Neural progenitor cell (in vitro differentiated cells): ENCODE results near the gene ZNF516. TPM values are rescaled to one million over a fixed set of nuclear protein-coding genes. Genes with fewer than 3 reads are reported as not detected.

Experiments
- DNase-seq: peaks from one replicate; pipeline ENCODE4 v3.0.0-alpha.2; 2016; ENCODE audit warnings: low spot score
- H2AFZ ChIP-seq: fragments of 200-600 bp; sonication (generic); replicated peaks from 2 replicates; pipeline ENCODE4 v1.6.1; 2016; ENCODE audit warnings: antibody characterized with exemption
- H3F3A ChIP-seq: fragments of 200-600 bp; sonication (generic); 2 replicates; pipeline ENCODE4 v1.6.1; 2016; ENCODE audit warnings: antibody characterized with exemption, low read depth
- H3K27ac ChIP-seq: fragments of 200-600 bp; sonication (generic); 2 replicates; pipeline ENCODE4 v1.5.1; 2016; ENCODE audit warnings: mild to moderate bottlenecking
- H3K27me3 ChIP-seq: fragments of 200-600 bp; sonication (generic); 2 replicates; pipeline ENCODE4 v1.6.1; 2016; ENCODE audit warnings: mild to moderate bottlenecking, moderate library complexity
- H3K36me3 ChIP-seq: fragments of 200-600 bp; sonication (generic); 2 replicates; pipeline ENCODE4 v1.5.1; 2016
- H3K4me1 ChIP-seq: fragments of 200-600 bp; sonication (generic); 2 replicates; pipeline ENCODE4 v1.6.1; 2016; ENCODE audit warnings: mixed run types
- H3K4me2 ChIP-seq: fragments of 200-600 bp; sonication (generic); 2 replicates; pipeline ENCODE4 v1.6.1; 2016
- H3K4me3 ChIP-seq: fragments of 200-600 bp; sonication (generic); 2 replicates; pipeline ENCODE4 v1.5.1; 2016
- H3K79me2 ChIP-seq: fragments of 200-600 bp; sonication (generic); 2 replicates; pipeline ENCODE4 v1.6.1; 2016; ENCODE audit warnings: low read depth
- H3K9ac ChIP-seq: fragments of 200-600 bp; sonication (generic); 2 replicates; pipeline ENCODE4 v1.6.1; 2016
- H3K9me3 ChIP-seq: fragments of 200-600 bp; sonication (generic); 2 replicates; pipeline ENCODE4 v1.5.1; 2016; ENCODE audit warnings: low read depth
- H4K20me1 ChIP-seq: fragments of 200-600 bp; sonication (generic); 2 replicates; pipeline ENCODE4 v1.6.1; 2016; ENCODE audit warnings: low read depth
- H3K27ac Mint-ChIP-seq: 3 replicates; pipeline ENCODE4 v1.8.0; 2021; ENCODE audit warnings: mixed read lengths
- H3K27me3 Mint-ChIP-seq: 2 replicates; pipeline ENCODE4 v1.8.0; 2022; ENCODE audit warnings: low read depth, mild to moderate bottlenecking, inconsistent platforms, moderate library complexity, mixed read lengths; ENCODE audit not compliant: insufficient read depth
- H3K36me3 Mint-ChIP-seq: 3 replicates; pipeline ENCODE4 v1.8.0; 2021; ENCODE audit warnings: mixed read lengths
- H3K4me1 Mint-ChIP-seq: 3 replicates; pipeline ENCODE4 v1.8.0; 2021; ENCODE audit warnings: mixed read lengths
- H3K4me3 Mint-ChIP-seq: 3 replicates; pipeline ENCODE4 v1.8.0; 2021; ENCODE audit warnings: mild to moderate bottlenecking, moderate library complexity, mixed read lengths
- H3K9me3 Mint-ChIP-seq: 3 replicates; pipeline ENCODE4 v1.8.0; 2020; ENCODE audit warnings: mixed read lengths
- CTCF ChIP-seq: fragments of 200-600 bp; sonication (generic); IDR thresholded peaks from 2 replicates; pipeline ENCODE4 v1.5.1; 2017; ENCODE audit warnings: antibody characterized with exemption, mild to moderate bottlenecking
- EZH2 ChIP-seq: fragments of 200-600 bp; sonication (generic); IDR thresholded peaks from 2 replicates; pipeline ENCODE4 v1.6.1; 2017; ENCODE audit warnings: antibody characterized with exemption, mild to moderate bottlenecking, moderate library complexity
- EZH2phosphoT487 ChIP-seq: fragments of 200-600 bp; sonication (generic); IDR thresholded peaks from 2 replicates; pipeline ENCODE4 v1.6.1; 2017; ENCODE audit warnings: antibody characterized with exemption
- total RNA-seq: library from RNA; depleted of rRNA; stranded (reverse); fragments of >200 nt; gene quantifications from 2 replicates; pipeline ENCODE4 v1.2.3, GENCODE V29; 2015; ENCODE audit warnings: low replicate concordance

The ZNF516 gene
- total RNA-seq, 1 donor from 2014 or later = 45.5 TPM

- Histone ChIP-seq H2AFZ (no peak overlapping the region), H3K27me3 (no peaks in the 10 kb centered on the region), H3K4me3 (no peak overlapping the region), H4K20me1 (peaks cover 94% of the 10 kb centered on the region), H3K4me1 (peaks cover 16% of the 10 kb centered on the region), H3K79me2 (peaks cover 86% of the 10 kb centered on the region), H3F3A (peaks cover 2% of the 10 kb centered on the region), H3K4me2 (no peak overlapping the region), H3K36me3 (peaks cover 15% of the 10 kb centered on the region), H3K27ac (no peak overlapping the region), H3K9me3 (no peaks in the 10 kb centered on the region), H3K9ac (no peak overlapping the region)
- Mint-ChIP-seq H3K9me3 (no peaks in the 10 kb centered on the region), H3K36me3 (peaks cover 34% of the 10 kb centered on the region), H3K4me1 (peaks cover 32% of the 10 kb centered on the region), H3K27me3 (peaks cover 3% of the 10 kb centered on the region), H3K4me3 (no peak overlapping the region), H3K27ac (no peak overlapping the region)
- TF ChIP-seq CTCF (no peak), EZH2 (no peak), EZH2phosphoT487 (no peak)
- DNase-seq = no peak
These were observed 53.2 kb downstream of the ZNF516 start for GRCh38 chr18:76441668-76442412.

DNA sequence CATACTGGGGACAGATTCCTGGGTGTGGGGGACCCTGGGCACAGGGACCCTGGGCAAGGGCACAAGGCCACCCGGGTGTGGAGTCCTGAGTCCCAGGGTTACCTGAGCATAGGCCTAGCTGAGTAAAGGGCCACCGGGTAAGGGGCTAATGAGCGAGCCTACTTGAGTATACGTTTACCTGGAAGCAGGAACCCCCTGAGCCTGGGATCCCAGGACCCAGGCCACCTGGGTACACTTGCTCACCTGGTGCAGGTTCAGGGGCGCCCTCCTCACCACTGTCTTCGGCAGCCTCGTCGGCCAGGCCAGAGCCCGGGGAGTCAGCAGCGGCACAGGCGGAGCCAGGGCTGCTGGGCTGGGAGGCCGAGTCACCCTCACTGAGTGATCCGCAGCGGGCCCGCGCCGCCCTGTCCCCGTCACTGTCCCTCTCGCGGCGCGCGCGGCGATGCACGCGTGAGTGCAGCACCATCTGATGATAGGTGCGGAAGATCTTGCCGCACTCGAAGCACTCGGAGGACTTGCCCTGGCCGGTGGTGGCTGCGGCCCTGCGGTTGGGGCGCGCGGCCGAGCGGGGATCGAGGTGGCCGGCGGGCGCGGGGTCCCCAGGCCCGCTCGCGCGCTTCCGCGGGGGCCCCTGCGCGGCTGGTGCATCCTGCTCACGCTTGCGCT is 53.9 kb downstream of the ZNF516 start:
- H3K9me3 Mint-ChIP-seq = no peaks in the 10 kb centered on the region
- Histone ChIP-seq H3K27ac (no peak overlapping the region), H3F3A (peaks cover 2% of the 10 kb centered on the region), H2AFZ (no peak overlapping the region), H3K36me3 (peaks cover 15% of the 10 kb centered on the region), H3K4me1 (peaks cover 9% of the 10 kb centered on the region), H3K79me2 (peaks cover 86% of the 10 kb centered on the region), H3K4me3 (no peak overlapping the region), H3K4me2 (no peak overlapping the region), H3K9me3 (no peaks in the 10 kb centered on the region), H4K20me1 (peaks cover 94% of the 10 kb centered on the region), H3K9ac (no peak overlapping the region), H3K27me3 (no peaks in the 10 kb centered on the region)
- peaks cover 34% of the 10 kb centered on the region for H3K36me3 Mint-ChIP-seq
- H3K27me3 Mint-ChIP-seq = peaks cover 4% of the 10 kb centered on the region
- TF ChIP-seq EZH2 (no peak), EZH2phosphoT487 (no peak), CTCF (no peak)
- DNase-seq = no peak
- H3K4me1 Mint-ChIP-seq = peaks cover 25% of the 10 kb centered on the region
- no peak overlapping the region for H3K4me3 Mint-ChIP-seq
- no peak overlapping the region for H3K27ac Mint-ChIP-seq

GRCh38 chr18:76437910-76438309 is 57.1 kb downstream of the ZNF516 start:
- Mint-ChIP-seq H3K4me1 (peaks cover 10% of the 10 kb centered on the region), H3K4me3 (no peak overlapping the region), H3K9me3 (peaks cover 12% of the 10 kb centered on the region), H3K27me3 (peaks cover 6% of the 10 kb centered on the region), H3K27ac (no peak overlapping the region), H3K36me3 (peaks cover 57% of the 10 kb centered on the region)
- Histone ChIP-seq H3K36me3 (peaks cover 15% of the 10 kb centered on the region), H3K4me2 (no peak overlapping the region), H2AFZ (no peak overlapping the region), H3K9ac (no peak overlapping the region), H3K4me3 (no peak overlapping the region), H3K4me1 (no peaks in the 10 kb centered on the region), H4K20me1 (peaks cover 94% of the 10 kb centered on the region), H3F3A (peaks cover 2% of the 10 kb centered on the region), H3K27ac (no peak overlapping the region), H3K79me2 (peaks cover 86% of the 10 kb centered on the region), H3K27me3 (no peaks in the 10 kb centered on the region), H3K9me3 (no peaks in the 10 kb centered on the region)
- no peak for DNase-seq
- TF ChIP-seq EZH2phosphoT487 (no peak), CTCF (no peak), EZH2 (no peak)
